Esophagus mucosa (tissue), 1 donor: ENCODE results near the gene LMOD3. TPM values are rescaled to one million over a fixed set of nuclear protein-coding genes. Genes with fewer than 3 reads are reported as not detected.
A peak's percentile ranks its signal among the peaks of the same experiment; 100 is the strongest.

Experiments used
- ATAC-seq: fragments of 200-7000 bp; cut with Tn5 transposase; one replicate; pipeline ENCODE4 v1.9.1; 2020
- total RNA-seq: library from RNA; stranded (reverse); gene quantifications from one replicate; pipeline ENCODE4 v1.2.4, GENCODE V29; 2023
- donor health status: DM: yes; HTN: yes; CAD: no.

Gene LMOD3
- total RNA-seq, 1 donor from 2014 or later, result not detected

DNA sequence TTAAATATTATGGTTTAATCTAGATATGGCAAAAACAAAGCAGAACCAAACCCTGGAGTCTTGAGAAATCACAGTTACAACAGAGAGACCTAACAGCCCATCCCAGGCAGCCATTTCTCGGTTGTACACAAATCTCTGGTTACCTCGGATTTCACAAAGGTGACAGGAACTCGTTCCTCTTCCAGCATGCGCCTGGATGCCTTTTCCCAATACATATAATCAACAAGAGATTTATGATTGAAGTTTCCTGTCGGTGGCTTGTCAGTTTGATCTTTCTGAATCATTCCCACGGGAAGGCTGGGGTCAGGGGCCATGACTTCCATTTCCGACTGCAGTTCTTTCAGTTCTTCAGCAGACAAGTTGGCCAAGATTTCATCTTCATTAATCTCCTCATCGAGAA lies 445 bp downstream of the LMOD3 start:
- ATAC-seq, result no peak

DNA sequence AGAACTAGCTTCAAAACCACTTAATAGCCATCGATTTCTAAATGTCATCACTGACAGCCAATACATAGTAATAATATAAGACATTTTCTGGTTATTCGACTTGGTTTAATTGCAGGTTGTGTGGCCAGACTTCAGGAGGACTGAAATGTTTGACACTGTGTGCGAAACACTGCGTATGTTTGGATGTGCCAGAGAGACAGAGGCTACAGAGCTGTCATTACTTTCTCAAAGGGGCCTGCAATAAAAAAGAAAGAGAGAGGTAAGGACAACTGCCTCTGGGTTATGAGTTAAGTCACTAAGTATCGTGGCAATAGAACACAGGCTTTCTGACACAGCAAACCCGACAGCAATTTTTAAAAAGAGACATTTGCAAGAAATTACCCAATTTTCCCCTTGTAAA lies 882 bp downstream of the LMOD3 start:
- ATAC-seq, result no peak

DNA sequence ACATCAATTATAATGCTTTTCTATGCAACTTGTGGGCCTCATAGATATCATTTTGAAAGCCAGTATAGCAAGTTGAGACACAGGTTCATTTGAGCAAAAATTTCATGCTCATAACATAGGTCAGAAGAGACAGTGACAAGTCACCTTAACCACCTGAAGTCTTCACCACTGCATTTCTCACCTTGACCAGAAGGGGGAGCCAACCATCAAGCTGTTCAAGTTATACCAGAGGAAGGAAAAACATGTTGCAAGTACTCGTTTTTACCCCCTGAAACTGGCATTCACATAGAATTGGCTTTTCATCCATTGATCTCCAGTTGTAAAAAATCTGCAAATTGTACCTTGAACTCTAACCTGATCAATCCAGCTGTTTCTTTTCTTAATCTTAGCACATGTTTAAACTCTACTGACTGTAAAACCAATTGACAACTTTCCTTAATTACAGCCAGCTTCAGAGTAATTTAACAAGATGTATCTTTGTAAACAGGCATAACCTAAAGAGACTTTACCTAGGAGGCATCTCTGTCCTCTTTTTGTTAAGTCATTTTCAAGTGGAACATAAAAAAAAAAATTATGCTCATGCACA lies 1.4 kb downstream of the LMOD3 start:
- peak; percentile 69 for ATAC-seq

DNA sequence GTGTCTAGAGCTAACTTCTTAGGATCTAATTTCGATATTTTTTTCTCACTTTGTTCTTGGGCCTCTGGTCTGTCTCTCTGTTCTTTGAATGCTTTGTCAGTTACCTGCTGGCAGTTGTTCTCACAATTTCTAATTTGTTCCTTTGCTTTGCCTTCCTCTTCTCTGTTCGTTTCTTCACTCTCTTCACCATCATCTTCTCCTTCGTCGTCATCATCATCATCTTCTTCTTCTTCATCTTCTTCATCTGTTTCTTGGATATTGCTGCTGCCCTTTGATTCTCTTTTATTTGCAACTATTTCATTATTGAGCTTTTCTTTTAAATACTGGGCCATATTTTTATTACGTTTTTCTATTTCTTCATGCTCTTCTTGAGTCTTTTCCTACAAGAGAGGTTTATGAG lies 2.7 kb downstream of the LMOD3 start:
- ATAC-seq, result no peak

DNA sequence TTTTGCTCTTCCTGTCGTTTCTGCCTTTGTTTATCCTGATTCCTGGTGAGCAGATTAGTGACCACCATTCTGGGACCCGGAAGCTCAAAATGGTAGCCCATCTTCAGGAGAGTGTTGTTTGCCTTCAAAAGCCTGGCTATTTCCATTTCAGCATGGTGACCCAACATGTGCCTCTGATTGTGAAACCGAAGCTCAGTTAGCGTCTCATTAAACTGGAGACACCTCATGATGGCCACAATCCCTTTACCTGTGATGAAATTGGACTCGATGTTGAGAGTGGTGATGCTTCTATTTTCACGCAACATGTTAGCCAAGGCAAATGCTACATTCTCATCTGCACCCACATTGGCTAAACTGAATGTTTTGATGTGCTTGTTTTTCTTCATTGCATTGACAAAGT lies 3.3 kb downstream of the LMOD3 start:
- ATAC-seq, result no peak

DNA sequence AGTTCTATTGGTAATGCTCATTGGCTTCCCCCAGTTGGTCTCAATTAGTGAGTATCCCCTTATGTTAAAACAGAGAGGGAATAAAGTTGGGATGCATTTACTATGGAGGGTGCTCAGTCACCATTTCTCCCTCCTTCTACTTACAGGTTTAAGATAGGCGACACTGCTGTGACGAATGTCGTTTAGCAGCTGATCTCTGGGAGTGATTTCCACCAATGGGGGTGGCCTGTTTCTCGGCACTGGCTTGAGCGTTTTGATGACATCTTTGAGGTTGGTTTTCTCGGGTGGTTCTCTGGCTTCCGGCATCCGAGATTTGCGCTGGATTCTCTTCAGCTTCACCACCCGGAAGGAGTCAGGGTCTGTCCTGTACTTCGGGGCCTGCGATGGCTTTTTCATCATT lies 3.8 kb downstream of the LMOD3 start:
- no peak for ATAC-seq

DNA sequence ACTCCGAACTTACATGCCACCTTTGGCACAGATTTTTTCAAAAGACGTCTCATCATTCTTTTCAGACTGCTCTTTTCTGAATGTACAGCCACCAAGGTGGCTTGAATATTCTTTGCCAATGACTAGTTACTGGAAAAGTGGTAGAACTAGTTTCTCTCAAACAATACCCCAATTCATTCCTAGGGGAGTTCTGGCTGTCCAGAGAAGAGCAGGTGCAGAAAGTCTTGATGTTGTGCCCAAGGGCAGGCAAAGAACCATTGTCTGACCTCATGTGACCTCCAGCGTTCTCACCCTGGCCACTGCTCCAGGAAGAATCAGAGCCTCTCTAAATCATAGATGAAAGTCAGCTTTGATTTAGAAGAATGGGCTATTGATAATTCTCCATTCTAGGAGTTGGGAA lies 5.5 kb downstream of the LMOD3 start:
- no peak for ATAC-seq

DNA sequence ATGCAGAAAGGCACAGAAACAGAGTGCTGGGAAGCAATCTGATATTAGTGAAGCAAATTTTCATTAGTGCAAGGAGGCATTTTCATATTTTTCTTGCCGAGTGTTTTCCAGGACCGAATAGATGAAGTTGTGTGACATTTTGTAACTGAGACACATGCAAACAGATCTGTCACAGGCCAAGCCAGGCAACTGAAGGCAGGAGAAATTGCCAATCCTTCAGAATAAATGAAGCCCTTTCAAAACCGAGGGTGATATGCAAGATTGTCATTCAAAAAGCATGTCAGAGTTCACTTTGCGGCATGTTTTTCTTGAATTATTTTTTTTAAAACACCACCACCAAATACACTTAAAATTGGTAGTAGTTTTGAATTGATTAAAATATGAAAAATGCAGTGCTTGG lies 6.2 kb downstream of the LMOD3 start:
- no peak for ATAC-seq

DNA sequence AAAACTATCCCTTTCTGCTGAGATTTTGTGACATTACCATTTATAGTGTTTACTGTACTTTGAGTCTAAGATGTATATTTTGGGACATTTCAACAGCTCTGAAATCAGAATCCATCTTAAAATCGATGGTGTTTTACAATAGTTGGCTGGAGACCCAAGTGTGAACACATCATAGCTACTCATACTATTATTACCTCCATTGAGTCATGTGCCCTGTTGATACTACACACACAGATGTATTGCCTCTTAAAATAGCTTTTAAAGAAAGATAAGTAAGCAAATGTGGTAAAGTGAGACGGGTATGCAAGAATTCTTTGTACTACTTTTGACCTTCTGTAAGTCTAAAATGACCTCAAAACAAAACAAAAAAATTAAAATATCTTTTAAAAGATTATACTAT lies 6.7 kb downstream of the LMOD3 start:
- ATAC-seq, result no peak

DNA sequence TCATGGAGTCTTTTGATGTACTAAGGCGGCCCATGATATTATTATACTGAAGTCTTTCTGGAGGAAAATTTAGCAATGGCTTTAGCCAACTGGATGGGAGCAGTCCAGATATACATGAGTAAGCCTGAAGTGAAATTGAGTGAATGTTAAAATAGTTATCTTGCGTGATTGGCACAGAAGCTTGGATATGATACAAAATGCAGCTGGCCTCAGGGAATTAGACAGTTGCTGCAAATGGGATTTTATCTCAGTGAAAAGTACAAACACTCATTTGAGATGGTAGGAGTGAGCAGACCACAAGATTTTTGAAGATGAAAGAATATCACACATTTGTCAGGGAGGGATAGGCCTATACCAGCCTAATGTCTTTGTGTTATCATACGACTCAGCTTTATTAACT lies 8.9 kb downstream of the LMOD3 start:
- ATAC-seq, result no peak

DNA sequence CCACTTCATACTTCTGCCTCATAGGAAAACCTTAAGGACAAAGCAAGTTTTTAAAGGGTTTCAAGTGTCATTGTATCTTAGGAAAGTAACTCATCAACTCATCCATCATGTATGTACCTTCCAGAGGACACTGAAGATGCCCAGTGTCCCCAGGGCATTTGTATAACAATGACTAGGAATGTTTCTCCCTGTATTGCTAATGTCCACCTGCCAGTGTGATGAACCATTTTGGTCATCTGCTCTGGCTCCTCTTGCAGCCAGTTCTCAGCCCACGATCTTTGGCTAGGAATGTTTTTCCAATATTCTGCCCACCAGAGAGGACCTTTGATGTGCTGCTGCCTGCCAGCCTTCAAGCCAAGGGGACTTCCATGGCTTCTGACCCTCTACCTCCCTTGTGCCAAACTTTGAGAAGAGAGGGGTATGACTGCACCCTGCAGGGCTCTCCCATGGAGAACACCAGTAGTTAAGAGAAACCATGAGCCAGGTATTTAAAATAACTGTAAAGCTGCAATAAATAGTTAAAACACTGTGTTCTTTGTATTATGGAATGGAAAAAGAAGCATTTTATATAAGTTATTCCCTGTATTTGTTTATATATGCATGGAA lies 11.4 kb downstream of the LMOD3 start:
- no peak for ATAC-seq

DNA sequence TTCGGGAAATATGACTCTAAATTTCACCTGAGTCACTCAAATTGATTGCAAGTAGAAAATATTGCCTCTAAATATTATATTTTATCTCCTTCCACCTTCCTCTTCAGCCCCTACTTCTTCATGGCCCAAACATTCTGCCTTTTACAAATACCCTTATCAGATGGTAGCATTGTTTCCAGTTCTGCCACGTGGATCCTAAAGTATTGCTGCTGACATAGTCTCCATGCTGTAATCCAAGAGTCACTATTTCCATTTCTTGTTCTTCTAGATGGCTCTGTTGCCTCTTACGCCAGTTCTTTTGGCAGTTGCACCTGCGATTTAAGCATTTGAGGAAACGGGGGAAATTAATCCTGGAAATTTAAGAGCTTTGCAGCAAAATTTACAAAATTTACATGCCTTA lies 13.6 kb downstream of the LMOD3 start:
- no peak for ATAC-seq

DNA sequence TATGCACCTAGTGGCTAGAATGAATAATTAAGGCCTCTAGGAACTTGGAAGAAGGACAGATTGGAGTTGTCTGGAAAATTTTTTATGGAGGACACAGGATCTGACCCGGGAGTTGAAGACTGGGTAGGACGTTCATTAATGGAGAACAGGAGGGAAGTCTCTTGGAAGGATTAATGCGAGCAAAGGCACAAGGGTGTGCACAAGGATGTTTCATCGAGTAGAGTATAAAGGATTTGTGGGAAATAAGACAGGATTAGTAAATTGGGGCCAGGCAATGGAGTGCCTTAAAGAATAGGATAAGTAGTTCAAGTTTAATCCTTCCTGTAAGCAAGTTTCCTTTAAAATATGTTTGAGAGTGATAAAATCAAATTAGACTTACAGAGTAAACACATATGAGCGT lies 14.6 kb downstream of the LMOD3 start:
- ATAC-seq, result no peak

DNA sequence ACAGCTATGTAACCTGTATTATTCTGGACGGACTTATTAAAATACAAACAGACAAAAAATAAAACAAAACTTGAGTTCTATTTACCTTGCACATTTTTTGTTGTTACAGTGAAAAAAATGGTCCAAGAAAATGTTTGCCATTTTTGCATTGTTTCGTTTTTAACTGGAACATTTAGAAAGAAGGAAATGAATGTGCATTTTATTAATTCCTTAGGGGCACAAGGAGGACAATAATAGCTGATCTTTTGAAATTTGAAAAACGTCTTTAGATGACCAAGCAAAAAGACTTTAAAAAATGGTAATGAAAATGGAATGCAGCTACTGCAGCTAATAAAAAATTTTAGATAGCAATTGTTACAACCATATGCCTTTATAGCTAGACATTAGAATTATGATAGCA lies 17.1 kb downstream of the LMOD3 start:
- no peak for ATAC-seq

DNA sequence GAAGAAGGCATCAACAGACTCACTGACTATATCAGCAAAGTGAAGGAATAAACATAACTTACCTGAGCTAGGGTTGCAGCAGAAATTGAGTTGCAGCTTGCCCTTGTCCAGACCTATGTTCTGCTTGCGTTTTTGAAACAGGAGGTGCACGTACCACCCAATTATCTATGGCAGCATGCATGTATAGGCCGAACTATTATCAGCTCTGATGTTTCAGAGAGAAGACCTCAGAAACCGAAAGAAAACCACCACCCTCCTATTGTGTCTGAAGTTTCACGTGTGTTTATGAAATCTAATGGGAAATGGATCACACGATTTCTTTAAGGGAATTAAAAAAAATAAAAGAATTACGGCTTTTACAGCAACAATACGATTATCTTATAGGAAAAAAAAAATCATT lies 17.8 kb downstream of the LMOD3 start:
- no peak for ATAC-seq

DNA sequence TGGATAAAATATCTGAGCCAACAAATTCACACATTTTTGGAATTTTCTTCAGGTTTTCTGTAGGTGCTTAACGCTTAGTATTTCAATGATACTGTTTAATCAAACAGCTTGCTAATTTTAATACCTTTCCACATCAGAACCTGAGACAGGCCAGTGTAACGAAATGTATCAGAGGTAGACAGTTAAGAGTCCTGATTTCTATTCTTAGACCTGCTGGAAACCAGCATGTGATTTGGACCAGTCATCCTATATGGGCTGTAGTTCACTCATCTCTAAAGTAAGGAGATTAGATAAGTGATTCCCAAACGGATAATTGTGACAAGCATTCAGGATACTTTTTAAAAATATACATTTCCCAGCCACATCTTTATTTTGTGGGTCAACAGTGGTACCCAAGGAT lies 19.3 kb downstream of the LMOD3 start:
- ATAC-seq, result no peak

DNA sequence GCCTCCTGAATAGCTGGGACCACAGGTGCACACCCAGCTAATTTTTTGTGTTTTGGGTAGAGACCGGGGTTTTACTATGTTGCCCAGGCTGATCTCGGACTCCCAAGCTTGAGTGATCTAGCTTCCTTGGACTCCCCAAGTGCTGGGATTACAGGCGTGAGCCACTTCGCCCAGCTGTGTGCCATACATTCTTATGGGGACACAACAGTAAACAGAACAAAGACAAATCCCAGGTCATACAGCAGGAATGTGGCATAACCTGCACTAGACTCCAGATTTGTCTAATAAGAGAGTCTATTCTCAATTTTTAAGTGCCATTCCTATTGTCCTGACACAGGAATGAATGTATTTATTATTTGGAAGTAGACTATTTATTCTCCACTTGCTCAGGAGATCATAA lies 20.0 kb downstream of the LMOD3 start:
- ATAC-seq, result peak; percentile 36

DNA sequence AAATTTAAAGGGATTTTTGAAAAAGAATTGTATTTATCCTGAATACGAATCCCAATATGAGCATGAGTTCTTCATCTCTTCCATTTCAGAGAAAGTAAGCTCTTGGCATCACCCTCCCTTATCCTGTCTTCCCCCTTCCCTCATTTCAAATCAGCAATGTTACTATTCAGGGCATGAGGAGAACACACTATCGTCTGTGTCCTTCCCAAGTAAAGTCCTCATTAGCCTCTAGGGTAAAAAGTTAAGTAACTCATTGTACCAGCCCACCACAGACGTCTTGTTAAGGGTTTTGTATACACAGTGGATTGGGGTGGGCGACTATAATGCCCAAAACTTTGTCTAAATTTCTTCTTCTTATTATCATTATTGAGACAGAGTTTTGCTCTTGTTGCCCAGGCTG lies 22.8 kb downstream of the LMOD3 start:
- ATAC-seq, result no peak

DNA sequence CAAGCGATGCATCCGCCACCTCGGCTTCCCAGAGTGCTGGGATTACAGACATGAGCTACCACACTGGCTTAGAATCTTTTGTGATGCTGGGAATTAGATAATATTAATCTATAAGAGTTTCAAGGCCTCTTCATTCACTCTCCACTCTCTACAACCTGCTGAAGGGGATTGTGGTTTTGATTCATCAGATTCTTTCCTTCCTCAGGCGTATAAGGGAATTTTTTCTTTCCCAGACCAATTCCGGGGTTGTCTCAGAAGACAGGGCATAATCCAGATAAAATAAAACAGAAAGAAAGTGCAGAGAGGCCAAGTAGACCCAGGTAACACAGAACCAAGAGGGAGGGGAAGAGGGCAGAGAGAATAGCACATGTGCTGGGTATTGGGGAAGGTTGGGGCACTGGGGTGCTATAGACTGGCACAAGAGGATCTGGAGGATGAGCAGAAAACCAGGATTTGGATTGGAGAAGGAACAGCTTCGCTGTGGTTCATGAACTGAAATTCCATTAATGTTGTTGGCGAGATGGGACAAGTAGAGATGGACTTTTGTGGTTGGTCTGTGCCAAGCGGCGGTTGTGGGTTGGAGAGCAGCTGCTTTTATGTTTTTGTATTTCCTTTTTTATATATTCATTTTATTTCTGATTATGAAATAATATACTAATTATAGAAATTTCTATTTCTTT lies 24.8 kb downstream of the LMOD3 start:
- ATAC-seq, result no peak

DNA sequence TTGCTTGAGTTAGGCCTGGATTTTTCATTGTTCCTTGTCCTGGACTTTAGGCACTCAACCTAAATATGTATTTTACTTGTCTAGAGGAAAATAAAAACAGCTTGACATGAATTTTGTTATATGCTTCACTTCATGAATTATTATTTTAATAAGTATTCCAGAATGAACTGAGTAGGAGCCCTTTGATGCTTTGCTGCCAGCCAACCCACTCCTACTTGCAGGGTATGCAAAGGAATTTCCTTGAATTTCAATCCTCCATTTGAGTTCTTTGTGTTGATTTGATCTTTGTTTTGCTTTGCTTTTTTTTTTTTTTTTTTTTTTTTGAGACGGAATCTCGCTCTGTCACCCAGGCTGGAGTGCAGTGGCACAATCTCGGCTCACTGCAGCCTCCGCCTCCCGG lies 26.1 kb downstream of the LMOD3 start:
- ATAC-seq, result no peak

DNA sequence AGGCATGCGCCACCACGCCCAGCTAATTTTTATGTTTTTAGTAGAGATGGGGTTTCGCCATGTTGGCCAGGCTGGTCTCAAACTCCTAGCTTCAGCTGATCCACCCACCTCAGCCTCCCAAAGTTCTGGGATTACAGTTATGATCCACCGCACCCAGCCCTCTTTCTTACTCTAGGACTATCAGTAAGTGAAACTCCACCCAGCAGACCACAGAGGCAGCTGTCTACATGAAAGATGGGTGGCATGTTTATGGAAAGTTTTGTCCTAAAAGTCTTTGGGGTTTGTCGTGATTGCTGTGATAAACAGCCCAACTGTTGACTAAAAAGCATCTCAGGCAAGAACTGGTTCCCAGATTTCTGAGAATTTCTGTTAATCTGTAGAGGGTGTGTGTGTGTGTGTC lies 26.8 kb downstream of the LMOD3 start:
- ATAC-seq, result no peak

DNA sequence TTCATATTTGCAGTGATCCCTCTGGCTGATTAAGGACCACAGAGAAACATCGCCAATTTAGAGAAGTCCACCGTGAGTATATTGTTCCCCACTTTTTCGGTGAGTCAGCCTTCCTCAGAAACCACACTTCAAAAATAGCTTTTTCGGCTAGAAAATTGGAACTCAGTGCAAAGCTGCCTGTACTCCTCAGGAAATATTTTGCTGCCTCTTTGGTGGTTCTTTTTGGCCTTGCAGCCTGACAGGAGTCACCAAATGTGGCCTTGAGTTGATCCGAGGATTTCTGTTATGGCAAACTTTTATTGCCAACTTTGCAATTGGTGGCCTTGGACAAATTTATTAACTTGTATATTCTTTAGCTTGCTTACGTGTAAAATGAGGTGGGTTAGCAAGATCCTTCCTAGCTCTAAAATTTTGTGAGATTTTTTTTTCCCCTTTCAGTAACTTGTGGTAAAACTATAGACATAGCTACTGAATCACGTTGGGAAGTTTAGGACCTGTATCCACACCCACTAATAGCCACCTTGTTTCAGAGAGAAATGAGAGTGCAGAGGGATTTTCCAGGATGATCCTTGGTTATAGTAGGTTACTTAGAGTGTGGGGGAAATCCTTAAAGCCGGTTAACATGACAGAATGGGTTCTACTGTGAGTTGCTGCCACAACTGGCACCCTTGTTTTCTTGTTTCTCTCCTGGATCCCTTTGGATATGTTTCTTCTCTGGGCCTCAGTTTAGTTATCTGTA lies 27.8 kb downstream of the LMOD3 start:
- ATAC-seq, result no peak

DNA sequence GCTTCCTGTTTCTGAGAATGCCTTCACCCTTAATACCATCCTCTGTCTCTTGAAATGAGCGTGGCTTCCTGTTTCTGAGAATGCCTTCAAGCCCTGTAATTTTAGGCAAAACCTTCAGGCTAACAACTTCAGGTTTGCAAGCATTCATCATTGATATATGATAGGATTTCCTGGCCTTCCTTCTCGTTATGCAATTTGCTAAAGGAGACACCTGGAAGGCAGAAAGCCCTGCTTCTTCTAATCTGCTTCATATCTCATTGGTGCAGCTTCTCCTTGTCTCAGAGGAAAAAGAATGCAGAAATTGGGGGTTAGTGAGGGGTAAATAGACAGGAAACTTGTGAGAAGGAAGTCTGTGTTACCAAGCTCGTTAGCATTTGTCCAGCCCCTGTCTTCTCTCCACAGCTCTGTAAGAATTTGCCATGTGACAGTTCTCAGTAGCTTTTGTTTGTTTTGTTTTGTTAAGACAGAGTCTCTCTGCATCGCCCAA lies 30.3 kb downstream of the LMOD3 start:
- no peak for ATAC-seq
